ENCODE data around the gene OR2G3.

The OR2G3 gene

GRCh38 chr1:247605286-247605685 is at the start of gene OR2G3:
Gene OR2G3, plus strand, starts transcription at chr1:247605586. Its CDS starts 0 bp downstream, at chr1:247605586.
- H3K9ac ChIP-seq (ENCODE audit: low read length in 2 of 2), result no peak within 1 kb of the TSS
- H3K4me3 ChIP-seq (ENCODE audit: low read length in 2 of 2), result no peak within 1 kb of the TSS
- H3K9me3 ChIP-seq (ENCODE audit: control insufficient read depth in 2 of 2, low read length in 2 of 2), result peaks cover 4% of the 10 kb centered on the region in 2 donors
- no peaks in the 10 kb centered on the region for H3K36me3 ChIP-seq (ENCODE audit: control insufficient read depth in 2 of 2, insufficient read depth in 2 of 2, low read length in 2 of 2)
- H3K27ac ChIP-seq (ENCODE audit: low read length), result no peak within 1 kb of the TSS
- H3K27me3 ChIP-seq (ENCODE audit: control insufficient read depth in 1 of 2, insufficient read depth in 2 of 2, low read length in 2 of 2), result no peaks in the 10 kb centered on the region
- no peaks in the 10 kb centered on the region for H3K4me1 ChIP-seq (ENCODE audit: control insufficient read depth, insufficient read depth, low read length)

GRCh38 chr1:247557926-247558674 is 47.3 kb upstream of the OR2G3 start:
- no peaks in the 10 kb centered on the region for H3K36me3 ChIP-seq (ENCODE audit: control insufficient read depth in 2 of 2, insufficient read depth in 2 of 2, low read length in 2 of 2)

GRCh38 chr1:247561711-247562110 is 43.7 kb upstream of the OR2G3 start:
- Histone ChIP-seq H3K4me1 (ENCODE audit: control insufficient read depth, insufficient read depth, low read length) (no peaks in the 10 kb centered on the region), H3K9ac (ENCODE audit: low read length in 2 of 2) (no peak overlapping the region), H3K36me3 (ENCODE audit: control insufficient read depth in 2 of 2, insufficient read depth in 2 of 2, low read length in 2 of 2) (no peaks in the 10 kb centered on the region), H3K4me3 (ENCODE audit: low read length in 2 of 2) (no peak overlapping the region), H3K9me3 (ENCODE audit: control insufficient read depth in 2 of 2, low read length in 2 of 2) (no peaks in the 10 kb centered on the region), H3K27me3 (ENCODE audit: control insufficient read depth in 1 of 2, insufficient read depth in 2 of 2, low read length in 2 of 2) (no peaks in the 10 kb centered on the region), H3K27ac (ENCODE audit: low read length) (no peak overlapping the region)

More at GRCh38 chr1:247557926-247558674, 47.3 kb upstream of the OR2G3 start:
- no peaks in the 10 kb centered on the region for H3K9me3 ChIP-seq (ENCODE audit: control insufficient read depth in 2 of 2, low read length in 2 of 2)
- no peak overlapping the region for H3K9ac ChIP-seq (ENCODE audit: low read length in 2 of 2)
- no peaks in the 10 kb centered on the region for H3K4me1 ChIP-seq (ENCODE audit: control insufficient read depth, insufficient read depth, low read length)
- H3K4me3 ChIP-seq (ENCODE audit: low read length in 2 of 2), result no peak overlapping the region
- no peaks in the 10 kb centered on the region for H3K27me3 ChIP-seq (ENCODE audit: control insufficient read depth in 1 of 2, insufficient read depth in 2 of 2, low read length in 2 of 2)
- H3K27ac ChIP-seq (ENCODE audit: low read length), result no peak overlapping the region

DNA sequence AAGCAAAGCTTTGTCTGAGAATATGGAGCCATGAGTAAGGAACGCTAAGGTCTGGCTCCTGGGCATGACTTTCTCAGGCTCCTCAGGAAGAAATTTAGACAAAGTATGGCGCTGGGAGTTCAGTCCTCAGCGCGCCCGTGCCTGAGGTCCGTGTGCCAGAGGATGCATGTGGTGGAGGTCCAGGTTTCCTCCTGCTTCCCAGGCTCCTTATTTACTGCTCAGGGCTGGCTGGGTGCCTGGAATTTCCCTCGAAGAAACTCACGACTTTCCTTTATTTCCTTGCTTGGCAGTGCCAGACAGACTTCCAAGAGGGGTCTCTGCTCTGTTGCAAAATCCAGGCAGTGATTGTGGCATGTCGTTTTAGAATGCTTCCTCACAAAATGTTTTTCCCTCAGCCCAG is 43.2 kb upstream of the OR2G3 start:
- no peak overlapping the region for H3K4me3 ChIP-seq (ENCODE audit: low read length in 2 of 2)

GRCh38 chr1:247574236-247574635 is 31.1 kb upstream of the OR2G3 start:
- H3K36me3 ChIP-seq (ENCODE audit: control insufficient read depth in 2 of 2, insufficient read depth in 2 of 2, low read length in 2 of 2), result no peaks in the 10 kb centered on the region
- no peak overlapping the region for H3K4me3 ChIP-seq (ENCODE audit: low read length in 2 of 2)
- H3K27ac ChIP-seq (ENCODE audit: low read length), result no peak overlapping the region
- no peaks in the 10 kb centered on the region for H3K4me1 ChIP-seq (ENCODE audit: control insufficient read depth, insufficient read depth, low read length)
- H3K27me3 ChIP-seq (ENCODE audit: control insufficient read depth in 1 of 2, insufficient read depth in 2 of 2, low read length in 2 of 2), result no peaks in the 10 kb centered on the region
- no peaks in the 10 kb centered on the region for H3K9me3 ChIP-seq (ENCODE audit: control insufficient read depth in 2 of 2, low read length in 2 of 2)
- no peak overlapping the region for H3K9ac ChIP-seq (ENCODE audit: low read length in 2 of 2)

More for the DNA sequence above, 43.2 kb upstream of the OR2G3 start:
- H3K27ac ChIP-seq (ENCODE audit: low read length), result no peak overlapping the region
- no peaks in the 10 kb centered on the region for H3K36me3 ChIP-seq (ENCODE audit: control insufficient read depth in 2 of 2, insufficient read depth in 2 of 2, low read length in 2 of 2)
- no peaks in the 10 kb centered on the region for H3K27me3 ChIP-seq (ENCODE audit: control insufficient read depth in 1 of 2, insufficient read depth in 2 of 2, low read length in 2 of 2)
- H3K4me1 ChIP-seq (ENCODE audit: control insufficient read depth, insufficient read depth, low read length), result no peaks in the 10 kb centered on the region
- no peak overlapping the region for H3K9ac ChIP-seq (ENCODE audit: low read length in 2 of 2)
- H3K9me3 ChIP-seq (ENCODE audit: control insufficient read depth in 2 of 2, low read length in 2 of 2), result no peaks in the 10 kb centered on the region

- Histone ChIP-seq H3K9ac (ENCODE audit: low read length in 2 of 2) (no peak overlapping the region), H3K27me3 (ENCODE audit: control insufficient read depth in 1 of 2, insufficient read depth in 2 of 2, low read length in 2 of 2) (no peaks in the 10 kb centered on the region), H3K4me1 (ENCODE audit: control insufficient read depth, insufficient read depth, low read length) (no peaks in the 10 kb centered on the region), H3K36me3 (ENCODE audit: control insufficient read depth in 2 of 2, insufficient read depth in 2 of 2, low read length in 2 of 2) (no peaks in the 10 kb centered on the region), H3K4me3 (ENCODE audit: low read length in 2 of 2) (no peak overlapping the region), H3K9me3 (ENCODE audit: control insufficient read depth in 2 of 2, low read length in 2 of 2) (no peaks in the 10 kb centered on the region), H3K27ac (ENCODE audit: low read length) (no peak overlapping the region)
Measured at GRCh38 chr1:247574664-247575063, 30.7 kb upstream of the OR2G3 start.

- Histone ChIP-seq H3K9ac (ENCODE audit: low read length in 2 of 2) (no peak overlapping the region), H3K27me3 (ENCODE audit: control insufficient read depth in 1 of 2, insufficient read depth in 2 of 2, low read length in 2 of 2) (no peaks in the 10 kb centered on the region), H3K4me3 (ENCODE audit: low read length in 2 of 2) (no peak overlapping the region), H3K36me3 (ENCODE audit: control insufficient read depth in 2 of 2, insufficient read depth in 2 of 2, low read length in 2 of 2) (no peaks in the 10 kb centered on the region), H3K4me1 (ENCODE audit: control insufficient read depth, insufficient read depth, low read length) (no peaks in the 10 kb centered on the region), H3K27ac (ENCODE audit: low read length) (no peak overlapping the region), H3K9me3 (ENCODE audit: control insufficient read depth in 2 of 2, low read length in 2 of 2) (no peaks in the 10 kb centered on the region)
Measured at GRCh38 chr1:247576514-247576913, 28.9 kb upstream of the OR2G3 start.

DNA sequence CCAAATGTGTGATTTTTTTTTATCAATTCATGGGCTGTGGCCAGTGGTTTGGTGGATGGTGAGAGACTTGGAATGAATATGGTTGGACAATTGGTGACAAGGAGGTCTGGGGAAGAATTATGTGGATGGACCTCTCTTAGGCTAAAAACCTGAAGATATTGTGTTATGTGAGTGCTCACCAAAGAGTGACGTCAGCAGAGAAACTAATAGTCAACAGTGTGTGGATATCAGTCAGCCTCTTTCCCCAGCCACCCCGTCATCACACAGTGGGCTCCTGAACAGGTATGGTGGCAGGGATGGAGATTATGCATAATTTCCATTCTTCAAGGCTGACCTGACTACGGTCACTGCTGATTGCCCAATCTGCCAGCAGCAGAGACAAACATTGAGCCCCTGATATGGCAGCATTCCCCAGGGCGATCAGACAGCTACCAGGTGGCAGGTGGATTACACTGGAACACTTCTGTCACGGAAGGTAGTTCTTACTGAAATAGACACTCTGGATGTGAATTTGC is 26.4 kb upstream of the OR2G3 start:
- no peak overlapping the region for H3K4me3 ChIP-seq (ENCODE audit: low read length in 2 of 2)
- no peaks in the 10 kb centered on the region for H3K4me1 ChIP-seq (ENCODE audit: control insufficient read depth, insufficient read depth, low read length)
- H3K27ac ChIP-seq (ENCODE audit: low read length), result no peak overlapping the region
- no peak overlapping the region for H3K9ac ChIP-seq (ENCODE audit: low read length in 2 of 2)
- H3K36me3 ChIP-seq (ENCODE audit: control insufficient read depth in 2 of 2, insufficient read depth in 2 of 2, low read length in 2 of 2), result no peaks in the 10 kb centered on the region
- no peaks in the 10 kb centered on the region for H3K27me3 ChIP-seq (ENCODE audit: control insufficient read depth in 1 of 2, insufficient read depth in 2 of 2, low read length in 2 of 2)
- H3K9me3 ChIP-seq (ENCODE audit: control insufficient read depth in 2 of 2, low read length in 2 of 2), result no peaks in the 10 kb centered on the region

DNA sequence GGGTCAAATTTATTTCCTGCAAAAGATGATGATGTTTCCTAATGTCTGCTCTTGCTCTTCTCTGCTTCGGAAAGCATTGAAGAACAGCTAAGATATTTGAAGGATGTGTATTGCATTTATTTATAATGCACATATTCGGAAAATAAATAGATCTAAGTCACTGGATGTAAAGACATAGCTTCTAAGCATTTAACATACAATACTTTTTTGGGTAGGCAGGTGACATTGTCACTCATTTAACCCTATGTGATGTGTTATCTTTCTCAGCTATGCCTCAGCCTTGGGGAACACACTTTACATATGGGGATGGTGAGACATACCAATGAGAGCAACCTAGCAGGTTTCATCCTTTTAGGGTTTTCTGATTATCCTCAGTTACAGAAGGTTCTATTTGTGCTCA is 17.3 kb upstream of the OR2G3 start, which contains the start of gene OR2G2:
Gene OR2G2, plus strand, starts transcription at position 301 of the 400 bp plus-strand sequence. Its CDS starts 0 bp downstream, at position 301.
- H3K27me3 ChIP-seq (ENCODE audit: control insufficient read depth in 1 of 2, insufficient read depth in 2 of 2, low read length in 2 of 2), result no peaks in the 10 kb centered on the region
- no peaks in the 10 kb centered on the region for H3K4me1 ChIP-seq (ENCODE audit: control insufficient read depth, insufficient read depth, low read length)
- no peak within 1 kb of the TSS for H3K4me3 ChIP-seq (ENCODE audit: low read length in 2 of 2)
- H3K36me3 ChIP-seq (ENCODE audit: control insufficient read depth in 2 of 2, insufficient read depth in 2 of 2, low read length in 2 of 2), result no peaks in the 10 kb centered on the region
- no peak within 1 kb of the TSS for H3K9ac ChIP-seq (ENCODE audit: low read length in 2 of 2)
- H3K27ac ChIP-seq (ENCODE audit: low read length), result no peak within 1 kb of the TSS
- no peaks in the 10 kb centered on the region for H3K9me3 ChIP-seq (ENCODE audit: control insufficient read depth in 2 of 2, low read length in 2 of 2)

GRCh38 chr1:247613405-247613804 is 8.0 kb downstream of the OR2G3 start:
- H3K27me3 ChIP-seq (ENCODE audit: control insufficient read depth in 1 of 2, insufficient read depth in 2 of 2, low read length in 2 of 2), result no peaks in the 10 kb centered on the region
- H3K4me1 ChIP-seq (ENCODE audit: control insufficient read depth, insufficient read depth, low read length), result no peaks in the 10 kb centered on the region
- no peak overlapping the region for H3K27ac ChIP-seq (ENCODE audit: low read length)
- H3K36me3 ChIP-seq (ENCODE audit: control insufficient read depth in 2 of 2, insufficient read depth in 2 of 2, low read length in 2 of 2), result no peaks in the 10 kb centered on the region
- no peak overlapping the region for H3K9ac ChIP-seq (ENCODE audit: low read length in 2 of 2)
- no peak overlapping the region for H3K4me3 ChIP-seq (ENCODE audit: low read length in 2 of 2)
- peaks cover 0 to 4% of the 10 kb centered on the region in 2 donors for H3K9me3 ChIP-seq (ENCODE audit: control insufficient read depth in 2 of 2, low read length in 2 of 2)

DNA sequence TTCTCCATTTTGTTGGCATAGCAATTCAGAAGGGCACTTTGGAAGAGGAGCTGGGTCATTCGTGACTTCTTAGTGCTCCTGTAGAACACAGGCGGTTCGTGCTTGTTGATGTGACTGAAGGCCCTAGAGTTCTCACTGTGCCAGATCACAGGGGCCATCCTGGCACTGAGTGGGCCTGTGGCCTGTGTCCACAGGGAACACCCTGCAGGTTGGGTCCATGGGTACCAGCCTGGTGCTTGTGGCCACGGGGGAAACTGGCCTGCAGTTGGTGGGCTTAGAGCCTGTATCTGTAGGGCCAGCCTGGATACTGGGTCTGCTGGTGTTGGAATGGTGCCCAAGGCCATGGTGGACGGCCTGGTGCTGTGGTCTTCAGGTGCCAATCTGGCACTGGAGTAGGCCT is 9.2 kb downstream of the OR2G3 start:
- Histone ChIP-seq H3K9ac (ENCODE audit: low read length in 2 of 2) (no peak overlapping the region), H3K27me3 (ENCODE audit: control insufficient read depth in 1 of 2, insufficient read depth in 2 of 2, low read length in 2 of 2) (no peaks in the 10 kb centered on the region), H3K4me3 (ENCODE audit: low read length in 2 of 2) (no peak overlapping the region), H3K36me3 (ENCODE audit: control insufficient read depth in 2 of 2, insufficient read depth in 2 of 2, low read length in 2 of 2) (no peaks in the 10 kb centered on the region), H3K9me3 (ENCODE audit: control insufficient read depth in 2 of 2, low read length in 2 of 2) (peaks cover 0 to under 1% of the 10 kb centered on the region in 2 donors), H3K27ac (ENCODE audit: low read length) (no peak overlapping the region), H3K4me1 (ENCODE audit: control insufficient read depth, insufficient read depth, low read length) (no peaks in the 10 kb centered on the region)
